ENCODE data around the gene CLIP2.
A peak's percentile ranks its signal among the peaks of the same experiment; 100 is the strongest.

The CLIP2 gene

GRCh38 chr7:74271742-74272141, 17.5 kb upstream of the CLIP2 start:
- no peak for DNase-seq (ENCODE audit: low spot score)

- DNase-seq (ENCODE audit: low spot score) = peak; percentile 93
These were observed 16.7 kb upstream of the CLIP2 start for GRCh38 chr7:74272305-74273038.

GRCh38 chr7:74275401-74275881, 13.8 kb upstream of the CLIP2 start:
- DNase-seq (ENCODE audit: low spot score) = no peak

GRCh38 chr7:74277636-74278035, 11.6 kb upstream of the CLIP2 start:
- DNase-seq (ENCODE audit: low spot score) = no peak

GRCh38 chr7:74280985-74281384, 8.2 kb upstream of the CLIP2 start:
- DNase-seq (ENCODE audit: low spot score) = no peak

GRCh38 chr7:74282748-74283459, 6.3 kb upstream of the CLIP2 start:
- no peak for DNase-seq (ENCODE audit: low spot score)

- no peak for DNase-seq (ENCODE audit: low spot score)
These were observed 5.3 kb upstream of the CLIP2 start for GRCh38 chr7:74283858-74284447.

GRCh38 chr7:74284781-74285259, 4.4 kb upstream of the CLIP2 start:
- DNase-seq (ENCODE audit: low spot score) = no peak

GRCh38 chr7:74286131-74286530, 3.1 kb upstream of the CLIP2 start:
- DNase-seq (ENCODE audit: low spot score) = no peak

- DNase-seq (ENCODE audit: low spot score) = no peak
These were observed 1.7 kb upstream of the CLIP2 start for GRCh38 chr7:74287303-74288033.

GRCh38 chr7:74288034-74288881, 949 bp upstream of the CLIP2 start:
- DNase-seq (ENCODE audit: low spot score) = no peak

GRCh38 chr7:74289659-74290552, 699 bp downstream of the CLIP2 start:
- DNase-seq (ENCODE audit: low spot score) = peak; percentile 81

- DNase-seq (ENCODE audit: low spot score) = no peak
These were observed 1.3 kb downstream of the CLIP2 start for GRCh38 chr7:74290553-74290950.

- no peak for DNase-seq (ENCODE audit: low spot score)
These were observed 1.8 kb downstream of the CLIP2 start for GRCh38 chr7:74290981-74291441.

GRCh38 chr7:74291535-74291934, 2.3 kb downstream of the CLIP2 start:
- no peak for DNase-seq (ENCODE audit: low spot score)

GRCh38 chr7:74292757-74293576, 3.8 kb downstream of the CLIP2 start:
- no peak for DNase-seq (ENCODE audit: low spot score)

GRCh38 chr7:74293577-74293908, 4.3 kb downstream of the CLIP2 start:
- no peak for DNase-seq (ENCODE audit: low spot score)

- peak; percentile 79 for DNase-seq (ENCODE audit: low spot score)
These were observed 5.2 kb downstream of the CLIP2 start for GRCh38 chr7:74294191-74294998.
